Skeletal muscle satellite cell (primary cell): ENCODE data around the gene TMEM120A. TPM values are rescaled to one million over a fixed set of nuclear protein-coding genes. Genes with fewer than 3 reads are reported as not detected.
A peak's percentile ranks its signal among the peaks of the same experiment; 100 is the strongest.
"Not testable (repeated sequence)": the region's sequence is repeated elsewhere in the genome, so short reads cannot be mapped to it uniquely, and the experiment has no call there.

Experiments
- H3K27me3 ChIP-seq: 2 replicates; pipeline ENCODE4 v1.7.0; 2013; ENCODE audit warnings: low read length; ENCODE audit not compliant: control insufficient read depth, insufficient read depth
- H3K36me3 ChIP-seq: 2 replicates; pipeline ENCODE4 v1.7.0; 2013; ENCODE audit warnings: mild to moderate bottlenecking, control low read depth, low read length; ENCODE audit not compliant: insufficient read depth
- H3K4me1 ChIP-seq: 2 replicates; pipeline ENCODE4 v1.7.0; 2013; ENCODE audit warnings: low read length; ENCODE audit not compliant: control insufficient read depth, insufficient read depth
- H3K4me2 ChIP-seq: 2 replicates; pipeline ENCODE4 v1.7.0; 2013; ENCODE audit warnings: mild to moderate bottlenecking, low read length
- H3K4me3 ChIP-seq: 2 replicates; pipeline ENCODE4 v1.7.0; 2013; ENCODE audit warnings: low read length
- H3K9ac ChIP-seq: 2 replicates; pipeline ENCODE4 v1.7.0; 2013; ENCODE audit warnings: mild to moderate bottlenecking, low read depth, low read length, moderate library complexity
- H3K9me3 ChIP-seq: replicated peaks from 2 replicates; pipeline ENCODE4 v1.7.0; 2013; ENCODE audit warnings: mild to moderate bottlenecking, control low read depth, low read length
- total RNA-seq: library from RNA; depleted of rRNA; stranded (reverse); fragments of >200 nt; gene quantifications from 2 replicates; pipeline ENCODE4 v1.2.3, GENCODE V29; 2012; rRNA removed

TMEM120A gene
- 21.8 and 27.7 TPM in 2 replicates for total RNA-seq

DNA sequence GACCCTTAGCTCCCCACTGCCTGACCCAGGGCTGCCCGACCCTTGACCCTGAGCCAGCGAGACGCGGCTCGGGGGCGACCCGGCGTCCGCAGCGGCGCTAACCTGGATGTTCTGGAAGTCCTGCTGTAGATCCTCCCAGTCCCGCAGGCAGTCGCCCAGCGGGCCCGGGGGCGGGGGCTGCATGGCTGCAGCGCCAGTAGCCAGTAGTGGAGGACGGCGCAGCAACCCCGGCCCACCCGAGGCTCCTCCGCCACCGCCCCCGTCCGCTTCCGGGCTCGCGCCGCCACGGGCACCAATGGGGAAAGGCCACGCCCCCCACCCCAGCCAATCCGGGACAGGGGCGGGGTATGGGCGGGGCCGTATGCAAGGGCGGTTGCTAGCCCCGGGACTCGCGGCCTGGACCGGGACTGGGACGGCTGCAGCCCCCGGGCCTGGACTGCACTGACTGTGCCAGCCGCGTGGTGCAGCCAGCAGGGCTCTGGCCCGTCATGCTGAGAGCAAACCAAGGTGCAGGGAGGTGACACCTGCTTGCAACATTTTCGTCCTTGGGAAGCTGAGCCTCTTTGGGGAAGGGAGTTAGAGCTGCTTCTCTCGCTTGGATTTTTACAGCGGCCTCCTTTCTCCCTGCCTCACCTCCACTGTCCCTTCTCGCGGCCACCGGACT lies at the start of gene TMEM120A:
TMEM120A (minus strand) TSS at position 208 of the 664 bp plus-strand sequence; CDS start at position 183, 25 bp downstream.
- H3K4me3 ChIP-seq: peak within 1 kb of the TSS; percentile 97
- H3K4me1 ChIP-seq: peaks cover 11% of the 10 kb centered on the region
- H3K9ac ChIP-seq: peak within 1 kb of the TSS; percentile 86
- H3K27me3 ChIP-seq: no peaks in the 10 kb centered on the region
- no peaks in the 10 kb centered on the region for H3K9me3 ChIP-seq
- peaks cover 11% of the 10 kb centered on the region for H3K36me3 ChIP-seq
- H3K4me2 ChIP-seq: peak within 1 kb of the TSS; percentile 100

DNA sequence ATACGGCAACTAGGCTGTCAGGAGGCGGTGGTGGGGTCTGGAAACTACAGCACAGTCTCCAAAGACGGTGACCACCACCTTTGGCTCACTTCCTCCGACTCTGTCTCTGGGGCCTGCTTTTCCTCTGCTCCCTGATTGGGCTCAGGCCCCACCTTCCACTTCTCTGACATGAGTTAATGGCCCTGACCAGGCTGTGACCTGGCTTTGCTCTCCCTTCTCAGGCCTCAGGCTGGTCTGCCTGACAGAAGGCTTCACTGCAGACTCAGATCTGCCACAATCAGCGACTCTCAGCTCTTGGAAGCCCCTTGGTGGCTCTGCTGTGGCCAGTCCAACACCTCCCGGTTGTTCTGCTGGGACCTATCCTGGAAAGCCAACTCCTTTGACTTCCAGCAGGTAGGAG lies 45.7 kb upstream of the TMEM120A start:
- Histone ChIP-seq H3K9ac (no peak overlapping the region), H3K4me3 (no peak overlapping the region), H3K4me1 (peaks cover 7% of the 10 kb centered on the region), H3K9me3 (no peaks in the 10 kb centered on the region), H3K36me3 (no peaks in the 10 kb centered on the region), H3K27me3 (no peaks in the 10 kb centered on the region), H3K4me2 (no peak overlapping the region)

DNA sequence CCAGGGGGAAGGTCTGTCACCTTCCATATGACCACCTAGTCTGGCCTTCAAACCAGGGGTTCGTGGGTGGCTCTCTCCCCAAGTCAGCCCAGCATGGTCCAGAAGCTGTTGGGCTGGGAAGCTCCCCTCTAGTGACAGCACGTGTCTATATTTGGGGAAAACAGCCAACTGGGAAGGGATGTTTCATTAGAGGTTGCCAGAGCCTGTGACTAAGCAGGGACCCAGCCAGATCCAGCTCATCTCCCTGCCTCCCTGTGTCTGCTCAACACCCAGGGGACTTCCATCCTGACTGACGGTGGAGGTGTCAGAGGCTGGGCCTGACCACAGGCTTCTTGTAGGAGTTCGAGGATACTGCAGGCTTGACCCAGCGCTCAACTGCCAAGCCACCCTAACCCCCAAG lies 42.9 kb upstream of the TMEM120A start:
- no peaks in the 10 kb centered on the region for H3K9me3 ChIP-seq
- no peak overlapping the region for H3K4me2 ChIP-seq
- peaks cover 7% of the 10 kb centered on the region for H3K4me1 ChIP-seq
- no peaks in the 10 kb centered on the region for H3K36me3 ChIP-seq
- no peak overlapping the region for H3K4me3 ChIP-seq
- H3K9ac ChIP-seq: no peak overlapping the region
- no peaks in the 10 kb centered on the region for H3K27me3 ChIP-seq

DNA sequence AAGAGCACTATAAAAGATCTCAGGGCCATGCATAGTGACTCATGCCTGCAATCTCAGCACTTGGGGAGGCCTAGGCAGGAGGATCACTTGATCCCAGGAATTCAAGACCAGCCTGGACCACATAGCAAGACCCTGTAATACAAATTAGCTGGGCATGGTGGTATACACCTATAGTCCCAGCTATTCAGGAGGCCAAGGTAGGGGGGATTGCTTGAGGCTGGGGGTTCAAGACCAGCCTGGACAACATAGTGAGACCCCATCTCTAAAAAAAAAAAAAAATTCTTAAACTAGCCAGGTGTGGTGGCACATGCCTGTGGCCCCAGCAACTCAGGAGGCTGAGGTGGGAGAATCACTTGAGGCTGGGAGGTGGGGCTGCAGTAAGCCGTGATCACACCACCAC lies 37.6 kb upstream of the TMEM120A start:
- H3K9me3 ChIP-seq: no peaks in the 10 kb centered on the region
- peaks cover under 1% of the 10 kb centered on the region for H3K4me1 ChIP-seq
- H3K36me3 ChIP-seq: peaks cover 6% of the 10 kb centered on the region
- H3K27me3 ChIP-seq: no peaks in the 10 kb centered on the region
- no peak overlapping the region for H3K4me2 ChIP-seq
- no peak overlapping the region for H3K4me3 ChIP-seq
- H3K9ac ChIP-seq: no peak overlapping the region

DNA sequence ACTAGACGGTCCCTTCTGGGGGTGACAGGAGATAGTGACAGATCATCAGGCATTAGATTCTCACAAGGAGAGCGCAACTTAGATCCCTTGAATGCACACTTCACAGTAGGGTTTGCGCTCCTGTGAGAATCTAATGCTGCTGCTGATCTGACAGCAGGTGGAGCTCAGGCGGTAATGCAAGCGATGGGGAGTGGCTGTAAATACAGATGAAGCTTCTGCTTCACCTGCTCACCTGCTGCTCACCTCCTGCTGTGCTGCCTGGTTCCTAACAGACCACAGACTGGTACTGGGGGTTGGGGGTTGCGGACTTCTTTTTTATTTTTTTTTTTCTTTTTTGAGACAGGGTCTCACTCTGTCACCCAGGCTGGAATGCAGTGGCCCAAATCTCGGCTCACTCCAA lies 35.3 kb upstream of the TMEM120A start:
- H3K4me3 ChIP-seq: not testable (repeated sequence)

GRCh38 chr7:76023002-76023401 lies 28.6 kb upstream of the TMEM120A start:
- no peaks in the 10 kb centered on the region for H3K4me1 ChIP-seq
- H3K9me3 ChIP-seq: no peaks in the 10 kb centered on the region
- peaks cover 17% of the 10 kb centered on the region for H3K36me3 ChIP-seq
- no peak overlapping the region for H3K4me2 ChIP-seq
- H3K27me3 ChIP-seq: no peaks in the 10 kb centered on the region
- no peak overlapping the region for H3K4me3 ChIP-seq
- no peak overlapping the region for H3K9ac ChIP-seq

More for the DNA sequence above, 35.3 kb upstream of the TMEM120A start:
- not testable (repeated sequence) for H3K9me3 ChIP-seq, H3K9ac ChIP-seq, H3K4me2 ChIP-seq, H3K27me3 ChIP-seq, H3K36me3 ChIP-seq, H3K4me1 ChIP-seq

DNA sequence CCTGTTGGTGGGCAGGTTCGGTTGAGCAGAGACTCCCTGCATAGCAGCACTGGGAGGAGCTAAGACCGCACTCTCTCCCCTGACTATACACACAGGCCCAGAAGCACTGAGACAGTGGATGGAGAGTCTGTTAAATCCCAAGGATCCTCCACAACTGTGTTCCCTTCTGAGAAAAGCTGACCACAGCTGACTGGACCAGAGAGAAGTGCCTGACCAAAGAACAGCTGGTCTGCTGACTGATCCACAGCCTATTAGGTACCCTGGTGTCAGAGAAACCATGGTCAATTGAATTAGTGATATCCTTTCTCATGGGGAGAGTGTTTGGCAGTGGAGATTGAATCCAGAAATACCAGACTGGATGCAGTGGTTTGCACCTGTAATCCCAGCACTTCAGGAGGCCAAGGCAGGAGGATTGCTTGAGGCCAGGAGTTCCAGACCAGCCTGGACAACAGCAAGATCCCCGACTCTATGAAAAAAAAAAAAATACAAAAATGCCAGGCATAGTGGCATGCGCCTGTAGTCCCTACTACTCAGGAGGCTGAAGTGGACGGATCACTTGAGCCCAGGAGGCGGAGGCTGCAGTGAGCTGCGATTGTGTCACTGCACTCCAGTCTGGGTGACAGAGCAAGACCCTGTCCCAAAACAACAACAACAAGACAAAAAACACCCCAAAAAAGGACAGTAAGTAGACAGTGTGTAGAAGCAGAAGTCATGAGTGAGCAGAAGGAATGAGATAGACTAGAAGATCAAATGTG lies 27.8 kb upstream of the TMEM120A start:
- H3K4me3 ChIP-seq: no peak overlapping the region
- peaks cover 17% of the 10 kb centered on the region for H3K36me3 ChIP-seq
- H3K9me3 ChIP-seq: no peaks in the 10 kb centered on the region
- no peak overlapping the region for H3K9ac ChIP-seq
- H3K27me3 ChIP-seq: no peaks in the 10 kb centered on the region
- no peak overlapping the region for H3K4me2 ChIP-seq
- no peaks in the 10 kb centered on the region for H3K4me1 ChIP-seq

DNA sequence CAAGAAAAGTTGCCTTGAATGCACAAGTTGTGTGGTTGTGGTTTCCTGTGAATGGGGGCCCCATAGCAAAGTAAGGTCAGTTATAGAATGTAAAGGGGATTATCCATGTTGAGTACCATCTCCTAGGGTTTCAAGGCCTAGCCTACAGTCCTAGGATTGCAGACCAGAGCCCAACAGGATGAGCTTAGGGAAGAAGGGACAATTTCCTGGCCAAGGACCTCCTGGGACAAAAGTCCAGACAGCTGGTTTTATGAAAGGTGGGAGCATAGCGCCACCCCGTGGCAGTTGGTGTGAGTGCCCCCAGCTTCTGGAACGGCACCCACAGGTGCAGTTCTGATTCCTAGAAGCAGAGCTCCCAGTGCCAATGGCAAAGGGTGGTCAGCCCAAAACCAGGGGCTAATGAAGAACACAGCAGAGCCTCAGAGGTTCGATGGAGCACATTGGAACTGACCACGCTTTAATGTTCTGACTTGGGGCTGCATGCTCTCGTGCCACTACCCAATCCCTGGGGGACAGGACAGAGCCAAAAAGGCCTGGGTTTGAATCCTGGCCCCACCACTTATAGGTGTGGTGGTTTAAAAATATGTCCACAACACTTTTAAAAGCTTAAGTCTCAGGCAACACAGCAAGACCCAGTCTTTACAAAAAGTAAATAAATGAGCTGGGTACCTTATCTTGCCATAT lies 25.8 kb upstream of the TMEM120A start:
- H3K36me3 ChIP-seq: peaks cover 19% of the 10 kb centered on the region
- no peaks in the 10 kb centered on the region for H3K9me3 ChIP-seq
- H3K27me3 ChIP-seq: no peaks in the 10 kb centered on the region
- no peaks in the 10 kb centered on the region for H3K4me1 ChIP-seq
- no peak overlapping the region for H3K9ac ChIP-seq
- no peak overlapping the region for H3K4me2 ChIP-seq
- no peak overlapping the region for H3K4me3 ChIP-seq

- H3K36me3 ChIP-seq: peaks cover 19% of the 10 kb centered on the region
- not testable (repeated sequence) for H3K4me3 ChIP-seq, H3K27me3 ChIP-seq, H3K9me3 ChIP-seq, H3K4me2 ChIP-seq, H3K9ac ChIP-seq, H3K4me1 ChIP-seq
These were observed 24.1 kb upstream of the TMEM120A start for GRCh38 chr7:76018520-76018919.

DNA sequence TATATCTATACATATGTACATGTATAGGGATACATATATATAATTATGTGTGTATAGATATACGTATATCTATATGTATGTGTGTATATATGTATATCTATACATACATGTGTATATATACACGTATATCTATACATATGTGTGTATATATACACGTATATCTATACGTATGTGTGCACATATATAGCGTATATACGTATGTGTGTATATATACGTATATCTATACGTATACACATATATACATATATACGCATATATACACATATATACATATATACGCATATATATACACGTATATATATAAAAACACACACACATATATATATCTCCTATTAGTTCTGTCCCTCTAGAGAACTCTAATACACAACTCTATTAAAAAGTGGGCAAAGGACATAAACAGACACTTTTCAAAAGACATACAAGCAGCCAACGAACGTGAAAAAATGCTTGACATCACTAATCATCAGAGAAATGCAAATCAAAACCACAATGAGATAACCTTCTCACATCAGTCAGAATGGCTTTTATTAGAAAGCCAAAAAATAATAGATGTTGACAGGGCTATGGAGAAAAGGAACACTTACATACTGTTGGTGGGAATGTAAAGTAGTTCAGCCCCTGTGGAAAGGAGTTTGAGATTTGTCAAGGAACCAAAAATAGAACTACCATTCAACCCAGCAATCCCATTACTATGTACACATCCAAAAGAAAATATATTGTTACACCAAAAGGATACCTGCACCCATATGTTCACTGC lies 22.0 kb upstream of the TMEM120A start:
- Histone ChIP-seq H3K9me3 (no peaks in the 10 kb centered on the region), H3K36me3 (peaks cover 15% of the 10 kb centered on the region)

DNA sequence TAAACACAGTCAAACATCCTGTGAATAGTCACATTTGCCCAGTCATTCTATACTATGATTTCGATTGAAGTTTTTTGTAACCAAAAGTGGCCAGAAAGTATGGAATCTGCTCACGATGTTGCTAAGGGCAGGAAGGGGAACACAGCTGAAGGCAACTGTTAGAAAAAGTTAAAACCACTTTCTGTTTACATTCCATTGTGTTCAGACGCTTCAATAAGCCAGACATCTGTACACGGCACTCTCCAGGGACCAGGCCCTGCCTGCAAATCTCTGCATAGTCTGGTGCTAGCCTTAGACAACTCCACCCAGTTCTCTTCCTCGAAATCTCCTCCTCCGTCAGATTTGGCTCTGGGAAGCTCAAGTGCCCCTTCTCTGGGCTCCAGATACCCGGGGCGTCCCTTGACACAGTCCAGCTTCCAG lies 17.1 kb upstream of the TMEM120A start:
- Histone ChIP-seq H3K9ac (no peak overlapping the region), H3K27me3 (no peaks in the 10 kb centered on the region)

More for the DNA sequence above, 22.0 kb upstream of the TMEM120A start:
- H3K4me1 ChIP-seq: peaks cover 3% of the 10 kb centered on the region
- no peak overlapping the region for H3K9ac ChIP-seq
- H3K4me3 ChIP-seq: no peak overlapping the region
- no peaks in the 10 kb centered on the region for H3K27me3 ChIP-seq
- no peak overlapping the region for H3K4me2 ChIP-seq

More for the DNA sequence above, 17.1 kb upstream of the TMEM120A start:
- Histone ChIP-seq H3K4me2 (no peak overlapping the region), H3K9me3 (no peaks in the 10 kb centered on the region), H3K4me3 (no peak overlapping the region), H3K4me1 (peaks cover 12% of the 10 kb centered on the region), H3K36me3 (peaks cover 6% of the 10 kb centered on the region)
